HG03045 (cell line): ENCODE results near the gene HSPA9.

ENCODE experiments used
- ATAC-seq: cut with Tn5 transposase; IDR thresholded peaks from one replicate; pipeline ENCODE4 v1.9.1; 2021; ENCODE audit warnings: mild to moderate bottlenecking, moderate library complexity; ENCODE audit not compliant: unreplicated experiment

The HSPA9 gene

DNA sequence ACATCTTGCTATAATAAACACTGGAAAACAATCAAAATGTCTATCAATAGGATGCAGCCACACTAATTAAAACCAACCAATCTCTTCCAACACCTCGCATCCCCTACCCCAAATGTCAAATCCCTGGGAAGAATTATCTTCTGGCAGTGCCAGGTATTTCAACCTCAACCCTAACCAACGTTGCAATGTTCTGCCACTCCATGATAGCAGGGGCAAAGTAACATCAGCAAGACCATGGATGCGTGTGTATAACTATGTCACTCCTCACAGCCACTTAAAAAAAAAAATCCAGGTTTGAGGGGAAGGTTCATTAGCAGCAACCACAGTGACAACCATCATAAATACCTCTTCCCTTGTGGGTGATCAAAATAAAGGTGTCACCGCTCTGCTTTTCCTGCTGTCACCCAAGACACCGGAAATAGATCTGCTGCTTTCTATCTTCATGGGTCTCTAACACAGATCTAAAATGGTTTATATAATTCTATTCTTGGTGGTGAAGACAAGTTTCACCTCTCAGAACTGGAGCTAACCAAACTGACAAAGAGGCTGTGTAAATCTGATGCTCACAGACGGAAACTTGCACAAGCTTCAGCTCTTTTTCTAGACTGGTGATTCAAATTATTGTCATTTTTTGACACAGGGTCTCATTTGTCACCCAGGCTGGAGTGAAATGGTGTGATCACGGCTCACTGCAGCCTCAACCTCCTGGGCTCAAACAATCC is 9.9 kb downstream of the HSPA9 start:
- ATAC-seq: no peak

DNA sequence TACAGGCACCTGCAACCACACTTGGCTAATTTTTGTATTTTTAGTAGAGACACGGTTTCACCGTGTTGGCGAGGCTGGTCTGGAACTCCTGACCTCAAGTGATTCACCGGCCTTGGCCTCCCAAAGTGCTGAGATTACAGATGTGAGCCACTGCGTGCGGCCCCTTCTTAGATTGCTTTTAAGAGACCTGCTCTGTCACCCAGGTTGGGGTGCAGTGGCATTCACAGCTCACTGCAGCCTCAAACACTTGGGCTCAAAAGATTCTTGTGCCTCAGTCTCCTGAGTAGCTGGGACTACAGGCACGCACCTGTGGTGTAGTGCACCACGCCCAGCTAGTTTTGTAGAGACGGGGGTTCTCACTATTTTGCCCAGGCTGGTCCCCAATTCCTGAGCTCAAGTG is 11.0 kb downstream of the HSPA9 start:
- ATAC-seq: no peak

DNA sequence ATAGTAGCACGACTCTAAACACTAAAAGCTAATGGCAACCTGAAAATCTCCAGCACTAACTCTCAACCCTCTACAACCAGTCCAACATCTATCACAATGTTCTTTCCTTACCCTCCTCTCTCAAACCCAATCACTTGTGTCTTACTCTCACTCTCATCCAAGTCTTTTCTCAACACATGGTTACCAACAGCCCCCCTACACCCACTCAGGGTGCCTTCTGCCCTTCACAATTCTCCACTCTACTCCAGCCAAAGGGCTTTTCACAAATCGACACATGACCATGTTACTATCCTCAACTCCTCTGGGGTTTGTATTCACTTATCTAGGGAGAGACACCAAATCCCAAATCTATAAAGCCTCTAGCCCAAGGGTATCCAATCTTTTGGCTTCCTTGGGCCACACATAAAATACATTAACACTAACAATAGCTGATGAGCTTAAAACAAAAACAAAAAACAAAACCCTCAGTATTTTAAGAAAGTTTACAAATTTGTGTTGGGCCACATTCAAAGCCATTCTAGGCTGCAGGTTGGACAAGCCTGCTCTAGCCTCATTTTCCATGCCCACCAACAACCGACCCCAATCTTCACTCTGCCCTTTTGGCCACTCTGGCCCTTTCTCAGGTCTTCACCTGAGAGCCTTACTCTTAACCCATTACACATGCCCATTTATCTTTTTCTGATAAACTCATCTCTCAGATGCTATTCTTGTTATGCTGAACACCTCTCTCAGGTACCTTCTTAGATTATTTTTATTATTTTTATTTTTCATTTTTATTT is 11.7 kb downstream of the HSPA9 start:
- no peak for ATAC-seq

DNA sequence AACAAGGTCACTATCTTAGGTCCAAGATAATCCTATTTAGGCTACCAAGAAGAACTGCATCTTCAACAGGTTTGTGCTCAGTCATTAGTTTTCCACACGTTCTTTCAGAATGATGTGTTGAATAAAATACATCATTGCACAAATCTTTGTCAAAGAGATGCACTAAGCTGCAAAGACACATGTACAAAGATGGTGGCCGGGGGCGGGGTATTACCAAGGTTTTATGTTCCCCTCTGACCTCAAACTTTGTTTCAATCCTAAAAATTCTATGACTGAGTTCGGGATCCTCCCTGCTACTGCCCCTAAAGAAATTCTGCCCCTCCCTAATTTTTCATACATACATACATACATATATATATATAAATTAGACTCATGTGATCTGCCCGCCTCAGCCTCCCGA is 14.2 kb downstream of the HSPA9 start:
- ATAC-seq: no peak

GRCh38 chr5:138559937-138560336 is 15.3 kb downstream of the HSPA9 start:
- ATAC-seq: no peak

GRCh38 chr5:138557677-138558076 is 17.5 kb downstream of the HSPA9 start:
- no peak for ATAC-seq

DNA sequence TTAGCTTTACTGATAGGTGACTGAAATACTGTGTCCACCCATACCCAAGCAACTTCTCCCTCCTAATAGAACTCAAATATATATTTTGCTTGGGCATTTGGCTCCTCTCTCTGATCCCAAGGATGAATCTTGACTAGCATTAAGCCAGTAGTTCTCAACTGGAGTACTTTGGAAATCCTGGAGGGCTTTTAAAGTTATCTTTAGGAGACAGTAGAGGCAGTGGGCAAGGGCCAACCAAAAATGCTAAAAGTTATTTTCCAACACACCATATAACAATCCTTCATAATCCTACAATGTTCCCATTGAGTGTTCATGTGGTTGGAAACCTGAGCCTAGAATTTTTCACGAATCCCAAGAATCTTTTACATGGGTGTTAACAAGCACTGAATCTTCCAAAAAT is 21.1 kb downstream of the HSPA9 start:
- ATAC-seq: no peak

DNA sequence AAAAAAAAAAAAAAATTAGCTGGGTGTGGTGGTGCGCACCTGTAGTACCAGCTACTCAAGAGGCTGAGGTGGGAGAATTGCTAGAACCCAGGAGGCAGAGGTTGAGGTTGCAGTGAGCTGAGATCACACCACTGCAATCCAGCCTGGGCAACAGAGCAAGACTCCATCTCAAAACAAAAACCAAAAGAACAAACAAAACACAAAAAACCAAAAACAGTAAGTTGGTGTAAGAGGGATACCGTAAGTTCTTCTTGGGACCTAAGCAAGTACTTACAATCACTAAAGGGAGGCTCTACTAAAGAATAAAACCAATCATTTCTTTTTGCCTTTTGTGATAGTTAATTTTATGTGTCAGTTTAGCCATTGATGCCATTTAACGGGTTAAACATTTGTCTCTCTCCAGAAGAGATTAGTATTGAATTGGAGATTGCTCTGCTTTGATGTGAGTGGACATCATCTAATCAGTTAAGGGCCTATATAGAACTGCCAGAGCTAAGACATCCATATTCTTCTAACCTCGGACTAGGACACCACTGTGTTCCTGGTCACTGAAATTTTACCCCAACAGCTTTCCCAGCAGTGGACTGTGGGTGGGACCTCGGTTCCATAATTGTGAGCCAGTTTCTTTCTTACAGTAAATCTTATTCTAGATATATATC is 21.6 kb downstream of the HSPA9 start:
- no peak for ATAC-seq

DNA sequence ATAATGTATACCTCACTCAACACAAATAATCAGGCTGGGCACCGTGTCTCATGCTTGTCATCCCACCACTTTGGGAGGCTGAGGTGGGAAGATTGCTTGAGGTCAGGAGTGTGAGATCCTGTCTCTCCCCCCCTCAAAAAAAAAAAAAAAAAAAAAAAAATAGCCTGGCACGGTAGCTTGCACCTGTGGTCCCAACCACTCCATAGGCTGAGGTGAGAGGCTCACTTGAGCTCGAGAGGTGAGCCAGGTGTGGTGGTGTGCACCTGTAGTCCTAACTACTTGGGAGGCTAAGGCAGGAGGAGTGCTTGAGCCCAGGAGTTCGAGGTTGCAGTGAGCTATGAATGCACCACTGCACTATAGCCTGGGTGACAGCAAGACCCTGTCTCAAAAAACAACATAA is 22.5 kb downstream of the HSPA9 start:
- ATAC-seq: no peak

DNA sequence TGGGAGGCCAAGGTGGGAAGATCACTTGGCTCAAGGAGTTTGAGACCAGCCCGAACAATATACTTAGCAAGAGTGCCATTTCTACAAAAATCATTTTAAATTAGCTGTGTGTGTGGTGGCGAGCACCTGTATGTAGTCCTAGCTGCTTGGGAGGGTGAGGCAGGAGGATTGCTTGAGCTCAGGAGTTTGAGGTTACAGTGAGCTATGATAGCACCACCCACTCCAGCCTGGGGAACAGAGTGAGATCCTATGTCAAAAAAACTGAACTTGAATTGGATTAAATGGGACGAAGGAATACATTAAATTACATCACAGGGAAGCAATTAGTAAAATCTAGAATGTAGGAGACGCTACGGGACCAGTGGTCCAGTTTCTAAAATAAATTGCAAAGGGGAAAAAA is 25.8 kb downstream of the HSPA9 start:
- ATAC-seq: no peak

DNA sequence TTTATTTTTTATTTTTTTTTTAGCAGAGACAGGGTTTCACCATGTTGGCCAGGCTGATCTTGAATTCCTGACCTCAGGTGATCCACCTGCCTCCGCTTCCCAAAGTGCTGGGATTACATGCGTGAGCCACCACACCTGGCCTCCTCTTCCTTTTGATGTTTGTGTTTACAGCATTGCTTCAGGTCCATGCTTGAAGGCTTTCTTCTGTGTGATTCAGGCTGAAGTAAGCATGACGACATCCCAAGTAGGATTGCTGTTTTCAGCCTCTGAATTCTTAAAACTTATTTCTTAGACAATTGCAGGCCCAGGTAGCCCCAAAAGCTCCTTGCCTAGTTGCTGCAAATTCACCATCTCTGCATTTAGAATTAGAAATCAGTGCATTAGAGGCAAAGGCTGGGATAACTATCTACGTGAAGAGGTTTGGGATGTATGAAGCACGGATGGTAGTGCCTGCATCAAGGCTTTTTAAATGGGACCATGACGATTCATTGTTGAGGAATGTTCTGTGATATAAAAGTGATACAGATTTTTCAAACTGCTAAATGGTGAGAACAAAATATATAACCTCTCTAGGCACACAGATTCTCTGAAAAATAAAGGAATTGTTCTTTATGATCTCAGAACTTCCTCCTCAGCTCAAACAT is 29.2 kb downstream of the HSPA9 start:
- ATAC-seq: no peak

DNA sequence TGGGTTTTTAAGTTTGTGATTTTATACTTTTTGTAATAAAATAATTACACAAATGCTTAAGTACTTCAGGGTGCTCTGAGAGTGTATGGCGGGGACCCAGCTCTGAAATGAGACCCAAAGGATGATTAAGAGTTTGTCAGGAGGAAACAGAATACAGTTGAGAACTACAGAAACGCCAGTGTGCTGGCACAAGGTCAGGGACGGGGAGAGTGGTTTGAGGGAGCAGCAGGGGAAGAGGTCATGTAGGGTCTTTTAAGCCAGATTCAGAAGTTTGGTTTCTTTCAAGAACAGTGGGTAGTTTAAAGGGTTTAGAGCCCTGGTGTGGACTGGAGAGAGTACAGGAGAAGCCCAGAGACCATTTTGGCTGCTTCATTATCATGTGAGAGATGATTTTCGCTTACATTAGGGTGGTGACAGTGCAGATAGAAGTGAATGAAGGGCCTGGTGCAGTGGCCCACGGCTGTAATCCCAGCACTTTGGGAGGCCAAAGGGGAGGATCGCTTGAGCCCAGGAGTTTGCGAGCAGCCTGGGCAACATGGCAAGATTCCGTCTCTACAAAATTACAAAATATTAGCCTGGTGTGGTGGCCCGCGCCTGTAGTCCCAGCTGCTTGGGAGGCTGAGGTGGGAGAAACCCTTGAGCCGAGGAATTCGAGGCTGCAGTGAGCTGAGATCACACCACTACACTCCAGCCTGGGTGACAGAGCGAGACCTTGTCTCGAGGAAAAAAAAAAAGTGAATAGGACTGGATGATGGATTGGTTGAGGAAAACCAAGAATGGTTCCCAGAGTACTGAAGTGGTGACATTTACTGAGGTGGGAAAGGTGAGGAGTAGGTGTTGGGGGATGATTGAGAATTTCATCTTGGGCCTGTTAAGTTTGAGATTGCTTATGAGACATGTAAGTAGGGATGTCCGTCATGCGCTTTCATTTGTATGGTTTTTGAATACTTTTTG is 30.7 kb downstream of the HSPA9 start:
- no peak for ATAC-seq

DNA sequence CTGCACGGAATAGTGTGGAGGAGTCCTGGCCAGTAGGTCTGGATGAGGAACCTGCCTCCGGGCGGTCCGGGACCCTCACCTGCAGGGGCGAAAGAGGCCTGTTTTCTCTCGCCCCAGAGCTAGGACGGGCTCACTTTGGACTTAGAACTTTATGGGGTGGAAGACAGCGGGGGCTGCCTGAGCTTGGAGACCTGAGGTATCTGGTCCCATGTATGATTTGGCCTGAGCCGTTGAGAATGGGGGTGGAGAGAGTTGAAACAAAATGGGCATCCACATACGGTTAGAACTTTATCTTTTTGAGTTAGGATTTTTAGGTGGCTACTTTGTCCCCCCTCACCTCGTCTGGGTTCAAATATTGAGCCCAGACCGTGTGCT is 31.5 kb downstream of the HSPA9 start:
- ATAC-seq: peak; percentile 46

- ATAC-seq: peak; percentile 95
Measured at GRCh38 chr5:138542956-138543729, 32.1 kb downstream of the HSPA9 start, which contains the start of gene ETF1. Gene ETF1, minus strand, starts transcription at chr5:138543236. Its CDS starts 318 bp downstream, at chr5:138542918.

- no peak for ATAC-seq
Measured at GRCh38 chr5:138542180-138542955, 32.8 kb downstream of the HSPA9 start.

GRCh38 chr5:138541511-138542179 is 33.6 kb downstream of the HSPA9 start:
- ATAC-seq: no peak

DNA sequence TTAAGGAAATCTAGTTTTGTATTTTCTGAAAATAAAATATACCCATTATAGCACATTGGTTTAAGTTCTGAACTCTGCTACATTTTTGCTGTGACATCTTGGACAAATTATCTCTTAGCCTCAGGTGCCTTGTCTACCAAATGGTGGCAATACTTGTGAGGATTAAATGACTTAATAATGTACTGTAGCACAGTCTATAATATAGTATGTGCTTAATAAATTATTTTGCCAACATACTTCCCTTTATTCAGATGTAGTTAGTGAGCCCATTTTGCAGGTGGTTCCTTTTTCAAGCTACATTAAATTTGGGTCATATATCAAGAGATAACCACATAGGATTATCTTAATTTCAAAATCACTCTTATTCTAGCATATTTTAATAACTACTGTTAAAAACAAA is 35.4 kb downstream of the HSPA9 start:
- no peak for ATAC-seq

GRCh38 chr5:138538943-138539627 is 36.1 kb downstream of the HSPA9 start:
- ATAC-seq: no peak
